CD4-positive, CD25-positive, alpha-beta regulatory T cell (primary cell): ENCODE data around the gene NKRF. TPM values are rescaled to one million over a fixed set of nuclear protein-coding genes. Genes with fewer than 3 reads are reported as not detected.
"Not testable (repeated sequence)": the region's sequence is repeated elsewhere in the genome, so short reads cannot be mapped to it uniquely, and the experiment has no call there.

Source experiments
- ATAC-seq, 2 donors: fragments of 150-1000 bp; cut with Tn5 transposase; one replicate each; pipeline ENCODE4 v1.10.0; 2021; ENCODE audit warnings: low read depth in 2 of 2, moderate number of reproducible peaks in 2 of 2, moderate library complexity in 1 of 2
- DNase-seq, 3 donors: peaks; one replicate each; pipeline versions ENCODE4 v3.0.0 to v3.0.0-alpha.2; 2012 to 2022; ENCODE audit warnings: mixed read lengths in 1 of 3
- H3K27ac ChIP-seq: one replicate; pipeline ENCODE4 v1.7.0; 2013; ENCODE audit warnings: mild to moderate bottlenecking, low read length; ENCODE audit not compliant: insufficient read depth, poor library complexity, severe bottlenecking
- H3K27me3 ChIP-seq: one replicate; pipeline ENCODE4 v1.7.0; 2013; ENCODE audit warnings: low read length; ENCODE audit not compliant: control insufficient read depth, insufficient read depth
- H3K36me3 ChIP-seq: one replicate; pipeline ENCODE4 v1.7.0; 2013; ENCODE audit warnings: mild to moderate bottlenecking, low read length, moderate library complexity; ENCODE audit not compliant: control insufficient read depth, insufficient read depth
- H3K4me1 ChIP-seq: 2 replicates; pipeline ENCODE4 v1.7.0; 2013; ENCODE audit warnings: mild to moderate bottlenecking, low read length; ENCODE audit not compliant: insufficient read depth, control insufficient read depth, poor library complexity, severe bottlenecking
- H3K4me3 ChIP-seq: one replicate; pipeline ENCODE4 v1.7.0; 2013; ENCODE audit warnings: low read depth, mild to moderate bottlenecking, low read length, moderate library complexity
- H3K9me3 ChIP-seq, 2 experiments: 1 replicate in 1 of 2; 2 replicates in 1 of 2; pipeline ENCODE4 v1.7.0; 2013; ENCODE audit warnings: low read length in 2 of 2, mild to moderate bottlenecking in 1 of 2, moderate library complexity in 1 of 2; ENCODE audit not compliant: control insufficient read depth in 2 of 2
- H3K27ac Mint-ChIP-seq, 3 donors: one replicate each; pipeline ENCODE4 v1.8.0; 2020 to 2022; ENCODE audit warnings: mild to moderate bottlenecking in 3 of 3, mixed read lengths in 3 of 3, moderate library complexity in 2 of 3
- H3K27me3 Mint-ChIP-seq: one replicate; pipeline ENCODE4 v1.8.0; 2022; ENCODE audit warnings: mild to moderate bottlenecking, mixed read lengths
- H3K36me3 Mint-ChIP-seq: one replicate; pipeline ENCODE4 v1.8.0; 2020; ENCODE audit warnings: mixed read lengths
- H3K4me1 Mint-ChIP-seq, 4 donors: one replicate each; pipeline ENCODE4 v1.8.0; 2020 to 2022; ENCODE audit warnings: mixed read lengths in 4 of 4, mild to moderate bottlenecking in 1 of 4
- H3K4me3 Mint-ChIP-seq, 4 donors: one replicate each; pipeline ENCODE4 v1.8.0; 2020 to 2022; ENCODE audit warnings: mild to moderate bottlenecking in 4 of 4, mixed read lengths in 4 of 4, moderate library complexity in 3 of 4
- H3K9me3 Mint-ChIP-seq, 7 donors: one replicate each; pipeline ENCODE4 v1.8.0; 2020 to 2022; ENCODE audit warnings: mixed read lengths in 7 of 7, mild to moderate bottlenecking in 3 of 7, moderate library complexity in 2 of 7
- polyA plus RNA-seq, 4 donors: library from polyadenylated mRNA; unstranded; fragments of 300-500 nt; fragmentation: Illumina TruSeq; gene quantifications; one replicate each; pipeline ENCODE4 v1.2.3, GENCODE V29; 2021
- total RNA-seq: library from RNA; stranded (reverse); gene quantifications from one replicate; pipeline ENCODE4 v1.2.3, GENCODE V29; 2022

Gene NKRF
- total and polyA plus RNA-seq, 5 donors from 2014 or later = 3.4 to 14.1 (median 6.7) TPM

GRCh38 chrX:119643696-119644095, 37.5 kb upstream of the NKRF start:
- Mint-ChIP-seq H3K4me3 (peak overlapping the region in 1 of 4 donors; percentile 48), H3K4me1 (peaks cover 10 to 64% (median 19%) of the 10 kb centered on the region in 4 donors), H3K27ac (peak overlapping the region in 2 of 3 donors; percentile 12 to 17), H3K36me3 (peaks cover 65% of the 10 kb centered on the region), H3K27me3 (no peaks in the 10 kb centered on the region), H3K9me3 (no peaks in the 10 kb centered on the region)
- no peaks in the 10 kb centered on the region for H3K27me3 ChIP-seq
- H3K36me3 ChIP-seq = peaks cover 67% of the 10 kb centered on the region
- ATAC-seq = no peak
- no peak for DNase-seq
- no peak overlapping the region for H3K4me3 ChIP-seq
- H3K9me3 ChIP-seq = no peaks in the 10 kb centered on the region
- no peak overlapping the region for H3K27ac ChIP-seq
- peaks cover 21% of the 10 kb centered on the region for H3K4me1 ChIP-seq

DNA sequence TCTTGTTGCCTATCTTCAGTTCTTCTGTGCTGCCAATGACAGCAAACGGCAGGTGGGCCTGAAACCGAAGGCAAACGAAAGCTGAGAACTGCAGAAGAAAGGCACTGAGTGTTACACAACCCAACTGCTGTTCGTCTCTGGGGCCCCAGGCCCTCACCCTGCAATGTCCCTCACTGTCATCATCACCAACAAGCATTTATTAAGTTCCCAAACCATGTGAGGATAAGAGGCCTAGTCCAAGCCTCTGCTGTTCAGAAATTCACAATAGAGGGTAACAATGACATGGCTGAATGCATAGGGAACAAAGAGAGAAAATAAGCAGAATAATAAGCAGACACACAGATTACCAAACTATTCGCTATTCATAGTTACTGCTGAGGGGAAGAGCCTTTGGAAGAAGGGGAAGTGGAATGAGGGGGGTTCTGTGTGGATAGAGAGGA, 34.5 kb upstream of the NKRF start:
- Histone ChIP-seq H3K36me3 (peaks cover 76% of the 10 kb centered on the region), H3K9me3 (no peaks in the 10 kb centered on the region), H3K27me3 (no peaks in the 10 kb centered on the region), H3K27ac (no peak overlapping the region), H3K4me3 (no peak overlapping the region), H3K4me1 (no peaks in the 10 kb centered on the region)
- H3K27ac Mint-ChIP-seq = peak overlapping the region; percentile 48 to 80 (median 60)
- H3K4me1 Mint-ChIP-seq = peaks cover 6 to 58% (median 8%) of the 10 kb centered on the region in 4 donors
- peaks cover 65% of the 10 kb centered on the region for H3K36me3 Mint-ChIP-seq
- no peak for DNase-seq
- no peak for ATAC-seq
- H3K9me3 Mint-ChIP-seq = peaks cover 0 to 1% (median 0%) of the 10 kb centered on the region in 7 donors
- H3K4me3 Mint-ChIP-seq = no peak overlapping the region
- H3K27me3 Mint-ChIP-seq = no peaks in the 10 kb centered on the region

DNA sequence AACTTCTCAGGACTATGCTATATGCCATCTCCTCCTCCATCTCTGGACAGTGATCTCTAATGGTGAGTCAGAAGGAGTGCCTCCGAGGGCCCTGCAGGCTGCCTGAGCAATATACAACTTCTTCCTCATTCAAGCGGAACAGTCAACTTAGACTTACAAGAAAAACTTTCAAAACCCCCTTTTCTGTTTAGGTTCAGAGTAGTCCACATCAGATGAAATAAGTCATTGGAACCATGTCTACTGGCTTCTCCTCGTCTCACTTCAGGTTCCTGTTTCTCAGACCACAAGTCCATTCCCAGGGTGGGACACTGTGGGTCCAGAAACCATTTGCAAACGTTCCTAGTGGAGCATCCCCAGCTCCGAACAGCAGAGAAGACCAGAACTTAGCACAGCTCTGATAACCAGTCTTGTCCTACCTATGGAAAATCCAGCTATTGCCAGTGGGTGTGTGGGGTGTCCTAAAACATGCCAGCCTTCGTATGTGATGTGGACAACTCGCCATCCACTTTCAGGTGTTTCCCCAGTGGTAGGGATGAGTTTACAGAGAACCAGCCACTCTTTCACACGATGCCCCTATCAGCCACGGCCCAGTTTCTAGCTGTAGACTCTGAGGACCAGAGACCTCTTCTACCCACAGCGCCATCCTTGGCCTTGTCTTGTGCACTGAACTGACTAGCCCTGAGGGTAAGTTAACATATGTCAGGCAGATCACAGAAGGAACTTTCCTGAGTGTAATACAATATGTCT, 32.7 kb upstream of the NKRF start:
- Histone ChIP-seq H3K4me3 (no peak overlapping the region), H3K27ac (peak overlapping the region; percentile 14), H3K9me3 (no peaks in the 10 kb centered on the region), H3K27me3 (no peaks in the 10 kb centered on the region), H3K4me1 (no peaks in the 10 kb centered on the region), H3K36me3 (peaks cover 84% of the 10 kb centered on the region)
- H3K9me3 Mint-ChIP-seq = peaks cover 0 to 1% (median 0%) of the 10 kb centered on the region in 7 donors
- no peak for DNase-seq
- H3K36me3 Mint-ChIP-seq = peaks cover 75% of the 10 kb centered on the region
- no peaks in the 10 kb centered on the region for H3K27me3 Mint-ChIP-seq
- H3K4me3 Mint-ChIP-seq = no peak overlapping the region
- ATAC-seq = peak; percentile 52 to 61
- H3K4me1 Mint-ChIP-seq = peaks cover 12 to 65% (median 13%) of the 10 kb centered on the region in 4 donors
- peak overlapping the region; percentile 30 to 85 (median 65) for H3K27ac Mint-ChIP-seq

GRCh38 chrX:119637421-119637820, 31.2 kb upstream of the NKRF start:
- Mint-ChIP-seq H3K4me1 (peaks cover 12 to 51% (median 13%) of the 10 kb centered on the region in 4 donors), H3K36me3 (peaks cover 77% of the 10 kb centered on the region), H3K27ac (peak overlapping the region in 1 of 3 donors; percentile 30)
- not testable (repeated sequence) for H3K4me3 Mint-ChIP-seq, H3K27ac ChIP-seq, H3K9me3 Mint-ChIP-seq, H3K4me1 ChIP-seq, ATAC-seq, H3K27me3 ChIP-seq, DNase-seq, H3K9me3 ChIP-seq, H3K27me3 Mint-ChIP-seq, H3K4me3 ChIP-seq
- peaks cover 85% of the 10 kb centered on the region for H3K36me3 ChIP-seq

DNA sequence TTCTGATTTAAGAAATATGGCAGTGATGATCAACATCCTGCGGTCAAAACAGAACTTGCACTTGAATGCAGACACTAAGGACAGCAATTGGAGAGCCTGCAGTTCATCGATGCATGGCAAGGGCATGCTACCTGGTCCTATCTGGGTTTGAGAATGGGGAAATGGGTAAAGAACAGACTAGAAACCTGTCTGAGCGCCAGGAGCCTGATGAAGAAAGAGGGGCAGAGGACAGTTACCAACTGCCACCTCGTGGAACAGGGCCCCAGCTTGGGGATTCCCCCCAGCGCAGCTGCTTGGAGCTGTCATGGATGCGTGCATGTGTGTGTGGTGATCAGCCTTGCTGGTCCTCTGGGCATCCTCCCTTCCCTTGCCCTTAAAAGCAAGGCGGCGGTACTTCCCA, 30.2 kb upstream of the NKRF start:
- DNase-seq = no peak
- H3K27ac Mint-ChIP-seq = peak overlapping the region in 2 of 3 donors; percentile 60 to 76

DNA sequence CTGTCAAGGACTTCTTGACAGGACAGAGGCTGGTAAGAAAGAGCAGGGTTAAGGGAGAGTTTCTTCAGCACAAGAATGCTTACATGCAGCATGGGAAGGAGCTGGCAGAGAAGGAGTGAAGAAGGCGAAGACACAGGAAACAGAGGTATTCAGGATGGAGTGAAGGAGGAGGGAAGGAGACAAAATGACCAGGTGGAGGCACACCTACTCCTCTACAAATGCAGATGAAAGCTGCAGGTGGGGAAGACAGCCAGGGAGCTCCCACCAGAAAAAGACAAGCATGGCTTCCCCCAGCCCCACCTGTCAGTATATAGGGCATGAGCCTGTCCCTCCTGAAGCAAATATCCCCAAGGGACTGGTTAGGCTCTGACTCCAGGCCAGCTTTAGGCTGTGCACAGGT, 29.6 kb upstream of the NKRF start:
- no peaks in the 10 kb centered on the region for H3K27me3 ChIP-seq
- no peaks in the 10 kb centered on the region for H3K27me3 Mint-ChIP-seq
- no peaks in the 10 kb centered on the region for H3K4me1 ChIP-seq
- DNase-seq (no peak), ATAC-seq (no peak)
- no peak overlapping the region for H3K4me3 ChIP-seq
- H3K9me3 Mint-ChIP-seq = peaks cover 0 to 1% (median 0%) of the 10 kb centered on the region in 7 donors
- H3K27ac ChIP-seq = peak overlapping the region; percentile 23
- H3K9me3 ChIP-seq = no peaks in the 10 kb centered on the region
- H3K4me1 Mint-ChIP-seq = peaks cover 9 to 42% (median 12%) of the 10 kb centered on the region in 4 donors
- peaks cover 74% of the 10 kb centered on the region for H3K36me3 ChIP-seq
- no peak overlapping the region for H3K4me3 Mint-ChIP-seq
- H3K36me3 Mint-ChIP-seq = peaks cover 71% of the 10 kb centered on the region
- H3K27ac Mint-ChIP-seq = peak overlapping the region; percentile 60 to 86 (median 72)

More for the DNA sequence above, 30.2 kb upstream of the NKRF start:
- H3K4me1 Mint-ChIP-seq = peaks cover 12 to 46% (median 12%) of the 10 kb centered on the region in 4 donors
- Histone ChIP-seq H3K27ac (peak overlapping the region; percentile 23), H3K9me3 (no peaks in the 10 kb centered on the region), H3K36me3 (peaks cover 78% of the 10 kb centered on the region), H3K4me3 (no peak overlapping the region), H3K27me3 (no peaks in the 10 kb centered on the region), H3K4me1 (no peaks in the 10 kb centered on the region)
- no peak overlapping the region for H3K4me3 Mint-ChIP-seq
- H3K27me3 Mint-ChIP-seq = no peaks in the 10 kb centered on the region
- peaks cover 0 to 1% (median 0%) of the 10 kb centered on the region in 7 donors for H3K9me3 Mint-ChIP-seq
- H3K36me3 Mint-ChIP-seq = peaks cover 74% of the 10 kb centered on the region
- no peak for ATAC-seq

DNA sequence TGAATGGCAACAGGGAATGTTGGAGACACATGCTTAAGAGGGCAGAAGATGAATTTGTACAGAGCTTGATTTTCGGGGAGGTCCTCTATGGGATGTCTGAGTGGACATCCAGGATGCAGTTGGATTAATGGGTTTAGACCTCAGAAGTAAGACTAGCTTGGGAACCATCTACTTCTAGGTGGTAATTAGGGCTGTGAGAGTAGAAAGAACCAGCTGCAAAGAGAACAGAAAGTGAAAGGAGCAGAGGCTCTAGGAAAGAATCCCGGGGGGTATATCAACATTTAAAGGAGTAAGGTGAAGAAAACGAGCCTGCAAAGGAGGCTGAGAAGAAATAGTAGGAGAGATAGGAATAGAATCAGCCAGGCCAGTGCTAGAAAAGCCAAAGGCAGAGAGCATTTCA, 29.0 kb upstream of the NKRF start:
- H3K4me1 ChIP-seq = no peaks in the 10 kb centered on the region

More for the DNA sequence above, 29.0 kb upstream of the NKRF start:
- Histone ChIP-seq H3K27ac (peak overlapping the region; percentile 5), H3K36me3 (peaks cover 73% of the 10 kb centered on the region), H3K27me3 (no peaks in the 10 kb centered on the region), H3K4me3 (no peak overlapping the region), H3K9me3 (no peaks in the 10 kb centered on the region)
- DNase-seq (no peak), ATAC-seq (no peak)
- Mint-ChIP-seq H3K9me3 (peaks cover 0 to 1% (median 0%) of the 10 kb centered on the region in 7 donors), H3K27ac (peak overlapping the region; percentile 20 to 80 (median 72)), H3K4me1 (peaks cover 9 to 37% (median 12%) of the 10 kb centered on the region in 4 donors), H3K36me3 (peaks cover 67% of the 10 kb centered on the region), H3K27me3 (no peaks in the 10 kb centered on the region), H3K4me3 (no peak overlapping the region)
